Bladder microvascular endothelial cell (primary cell): ENCODE measurements around the gene RPS29. TPM values are rescaled to one million over a fixed set of nuclear protein-coding genes. Genes with fewer than 3 reads are reported as not detected.

Source experiments
- total RNA-seq: library from RNA; depleted of rRNA; stranded (reverse); fragments of >200 nt; gene quantifications from 2 replicates; pipeline ENCODE4 v1.2.3, GENCODE V29; 2014

The RPS29 gene
- 551 and 1,484 TPM in 2 replicates for total RNA-seq

DNA sequence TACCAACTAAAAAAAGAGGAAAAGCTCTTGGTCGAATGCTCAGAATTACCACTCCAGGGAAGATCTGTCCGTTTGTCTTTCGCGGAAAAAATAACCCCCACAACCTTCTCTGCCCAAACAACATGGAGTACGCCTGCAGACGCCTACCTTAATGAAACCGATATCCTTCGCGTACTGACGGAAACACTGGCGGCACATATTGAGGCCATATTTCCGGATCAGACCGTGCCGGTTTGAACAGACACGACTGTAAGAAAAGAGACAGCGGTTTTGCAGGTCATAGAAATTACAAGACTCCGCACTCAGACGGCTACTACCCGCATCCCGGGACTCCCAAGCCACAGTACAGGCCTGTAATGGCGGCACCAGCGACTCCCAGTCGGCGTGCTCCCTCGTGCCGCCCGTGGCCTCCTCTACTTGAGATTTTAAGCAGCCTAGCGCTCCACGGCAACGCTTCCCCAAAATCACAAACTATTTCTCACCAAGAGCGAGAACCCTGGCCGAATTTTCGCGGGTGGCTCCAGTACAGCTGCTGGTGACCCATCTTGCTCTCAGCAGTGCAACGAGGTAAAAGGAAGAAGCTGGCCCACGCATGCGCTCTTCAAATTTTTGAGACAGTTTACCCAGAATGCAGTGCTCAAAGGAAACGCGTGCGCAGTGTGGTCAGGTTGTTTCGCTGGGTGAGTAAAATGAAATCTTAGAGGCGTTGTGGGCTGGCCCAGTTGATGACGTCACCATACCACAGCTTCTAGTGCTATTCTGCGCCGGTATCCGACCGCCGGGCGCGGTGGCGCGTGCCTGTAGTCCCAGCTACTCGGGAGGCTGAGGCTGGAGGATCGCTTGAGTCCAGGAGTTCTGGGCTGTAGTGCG, at the start of gene RPS29:
Gene RPS29, minus strand, starts transcription at position 578 of the 870 bp plus-strand sequence. Its CDS starts 34 bp downstream, at position 544.

DNA sequence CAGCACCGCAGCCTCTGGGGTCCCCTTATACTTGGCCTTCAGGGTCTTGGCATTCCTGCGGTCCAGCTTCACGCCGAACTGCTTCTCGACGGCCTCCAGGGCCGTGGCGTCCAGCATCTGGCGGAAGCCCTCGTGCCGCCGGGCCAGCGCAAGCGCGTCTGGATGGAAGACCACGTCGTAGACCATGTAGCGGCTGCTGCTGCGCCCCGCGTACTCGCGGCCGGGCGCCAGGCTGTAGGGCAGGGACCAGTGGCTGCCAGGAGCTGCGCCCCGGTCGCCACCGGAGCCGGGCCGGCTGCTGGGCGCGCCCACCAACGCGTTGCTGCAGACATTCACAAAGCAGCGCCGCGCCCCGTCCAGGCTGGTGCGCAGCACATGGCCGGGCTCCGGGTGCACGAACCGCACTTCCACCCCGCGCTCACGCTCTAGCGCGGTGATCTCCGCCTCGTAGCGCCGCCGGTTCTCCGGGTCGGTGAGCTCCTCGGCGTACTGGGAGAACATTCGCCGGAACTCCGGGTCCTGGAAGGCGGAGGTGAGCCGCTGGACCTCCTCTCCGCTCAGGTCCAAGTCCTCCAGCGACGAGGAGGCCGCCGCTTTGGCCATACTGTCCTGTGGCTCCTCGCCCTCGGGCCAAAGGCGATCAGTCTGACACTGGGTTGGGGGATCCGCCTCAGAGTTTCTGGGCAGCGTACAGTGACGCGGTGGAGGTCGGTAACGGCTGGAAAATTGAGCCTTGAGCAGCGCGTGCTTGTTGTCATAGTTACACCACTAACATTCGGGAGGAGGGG, 48.6 kb upstream of the RPS29 start, which contains the start of gene DNAAF2:
Gene DNAAF2, minus strand, starts transcription at position 698 of the 788 bp plus-strand sequence. Its CDS starts 95 bp downstream, at position 603.

DNA sequence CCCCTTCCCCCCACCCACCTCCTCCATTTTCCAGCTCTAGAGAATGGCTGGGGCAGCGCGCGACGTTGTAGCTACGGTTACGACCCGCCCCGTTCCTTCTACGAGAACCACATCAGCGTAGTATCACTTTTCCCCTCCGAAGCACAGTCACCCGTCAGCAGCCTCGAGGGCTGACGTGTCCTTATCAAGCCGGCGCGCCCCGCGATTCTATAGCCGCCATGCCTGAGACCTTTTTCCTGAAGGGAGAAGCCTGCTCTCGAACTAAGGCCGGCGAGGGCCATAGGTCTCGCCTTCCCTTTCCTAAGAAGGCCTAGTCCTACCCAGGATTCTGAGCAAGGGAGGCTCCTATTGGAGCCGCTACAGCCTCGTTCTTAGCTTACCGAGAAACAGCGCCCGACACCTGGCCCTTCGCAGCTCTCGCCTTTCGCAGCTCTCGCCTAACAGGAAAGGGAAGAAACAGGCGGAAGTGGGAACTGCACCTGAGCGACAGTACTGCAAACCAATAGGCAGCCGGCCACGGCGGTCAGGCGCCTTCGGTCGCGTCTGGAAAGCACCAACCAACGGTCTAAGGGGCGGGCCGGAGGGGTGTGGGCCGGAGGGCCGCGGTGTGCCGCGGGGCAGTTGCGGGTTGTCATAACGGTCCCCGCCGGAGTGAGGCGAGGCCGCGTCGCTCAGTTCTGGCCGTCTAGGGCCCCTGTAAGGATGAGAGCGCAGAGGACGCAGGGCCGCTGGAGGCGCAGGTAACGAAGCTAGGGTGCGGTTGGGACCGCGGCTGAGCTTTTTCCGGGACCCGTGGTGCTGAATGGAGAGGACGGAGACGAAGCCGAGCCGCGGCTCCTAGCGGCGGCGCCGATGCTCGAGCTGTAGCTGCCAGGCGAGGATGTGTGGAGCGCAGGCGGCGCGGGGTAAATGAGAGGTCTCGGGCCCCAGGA, 34.3 kb upstream of the RPS29 start, which contains the start of the genes MGAT2 and RPL36AL:
Gene MGAT2, plus strand, starts transcription at position 618 of the 932 bp plus-strand sequence. CDS start 470 bp downstream, outside the sequence.
Gene RPL36AL, minus strand, starts transcription at position 445 of the 932 bp plus-strand sequence. CDS start 1,522 bp downstream, outside the sequence.

DNA sequence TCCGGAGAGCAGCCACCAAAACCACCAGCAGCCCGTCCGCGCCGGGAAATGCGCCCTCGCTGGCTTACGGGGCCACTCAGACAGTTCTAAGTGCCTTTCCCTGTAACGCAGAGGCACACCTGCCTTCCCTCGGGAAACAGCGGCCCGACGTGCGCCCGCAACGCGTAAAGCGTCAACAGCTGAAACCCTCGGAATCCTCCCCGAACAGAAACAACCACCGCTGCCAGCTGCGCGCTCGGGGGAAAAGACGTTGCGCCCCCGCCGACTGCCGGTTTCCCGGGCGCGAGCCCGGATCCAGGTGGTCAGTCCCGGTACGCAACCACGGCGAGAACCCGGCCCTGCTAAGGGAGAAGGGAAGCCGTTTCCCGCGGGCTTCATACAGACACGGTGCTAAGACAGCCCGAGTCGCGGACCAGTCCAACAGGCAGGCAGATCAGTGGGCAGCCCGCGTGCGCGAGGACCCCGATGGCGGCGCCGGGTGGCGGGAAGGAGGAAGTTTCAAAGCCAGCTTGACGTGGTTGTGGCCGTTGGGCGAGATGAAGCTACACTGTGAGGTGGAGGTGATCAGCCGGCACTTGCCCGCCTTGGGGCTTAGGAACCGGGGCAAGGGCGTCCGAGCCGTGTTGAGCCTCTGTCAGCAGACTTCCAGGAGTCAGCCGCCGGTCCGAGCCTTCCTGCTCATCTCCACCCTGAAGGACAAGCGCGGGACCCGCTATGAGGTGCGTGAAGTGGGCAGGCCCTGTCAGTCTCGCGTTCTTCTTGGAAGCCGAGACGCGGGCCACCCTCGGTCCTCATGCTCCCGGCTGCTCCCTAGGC, 12.5 kb upstream of the RPS29 start, which contains the start of gene LRR1:
Gene LRR1, plus strand, starts transcription at position 456 of the 816 bp plus-strand sequence. Its CDS starts 81 bp downstream, at position 537.

Other genes starting within 250 kb of the RPS29 start
- gene LRR1, start 12.6 kb upstream of the RPS29 start, total RNA-seq = 16.9 and 25.4 TPM in 2 replicates
- gene RPL36AL, start 34.2 kb upstream of the RPS29 start, total RNA-seq = 324 and 335 TPM in 2 replicates
- gene MGAT2, start 34.4 kb upstream of the RPS29 start, total RNA-seq = 57.6 and 66.5 TPM in 2 replicates
- 5.3 and 7.6 TPM in 2 replicates for gene DNAAF2, start 48.9 kb upstream of the RPS29 start, total RNA-seq
- gene POLE2, start 101.8 kb upstream of the RPS29 start, total RNA-seq = 11.5 and 12.6 TPM in 2 replicates
- 1.3 and 2.8 TPM in 2 replicates for gene KLHDC1, start 106.7 kb upstream of the RPS29 start, total RNA-seq
- gene KLHDC2, start 181.8 kb upstream of the RPS29 start, total RNA-seq = 60.9 and 61.4 TPM in 2 replicates